ENCODE results near the gene SLC2A13. TPM values are rescaled to one million over a fixed set of nuclear protein-coding genes. Genes with fewer than 3 reads are reported as not detected.

SLC2A13 gene
- total and polyA plus RNA-seq, 10 of the 15 experiments (the other 5 are each of a cell fraction or from before 2014, with no cell fraction given) = 0.05 to 3.7 (median 0.25) TPM

GRCh38 chr12:40144023-40144422, 38.1 kb upstream of the SLC2A13 start:
- Histone ChIP-seq H3K79me2 (ENCODE audit: control insufficient read depth, insufficient read depth, low read length) (no peaks in the 10 kb centered on the region), H3K4me3 (no peak overlapping the region), H3K27ac (ENCODE audit: control insufficient read depth, insufficient read depth) (no peak overlapping the region), H4K20me1 (ENCODE audit: control insufficient read depth, insufficient read depth) (no peaks in the 10 kb centered on the region), H3K36me3 (ENCODE audit: control insufficient read depth in 2 of 2, insufficient read depth in 2 of 2, low read length in 1 of 2) (no peaks in the 10 kb centered on the region), H3K27me3 (replicated peaks in 1 of 2; ENCODE audit: control insufficient read depth in 2 of 2, insufficient read depth in 2 of 2, low read length in 1 of 2) (no peaks in the 10 kb centered on the region; a peak in 1 of 4 replicates), H3K4me2 (ENCODE audit: control insufficient read depth, insufficient read depth) (no peak overlapping the region), H3K9me3 (replicated peaks; ENCODE audit: control insufficient read depth, insufficient read depth, low read length) (no peaks in the 10 kb centered on the region), H2AFZ (ENCODE audit: control insufficient read depth, low read depth, low read length) (no peak overlapping the region), H3K4me1 (ENCODE audit: control insufficient read depth, insufficient read depth, low read length) (no peaks in the 10 kb centered on the region), H3K9ac (ENCODE audit: control insufficient read depth, insufficient read depth, low read length) (no peak overlapping the region)
- no peak for FAIRE-seq
- POLR2A ChIA-PET = no interaction called here
- DNase-seq (ENCODE audit: low read depth, low spot score) = no peak
- intact Hi-C loops (cut with micrococcal nuclease; ENCODE audit: unreplicated experiment) = no loop called here
- RAD21 ChIA-PET (ENCODE audit: unreplicated experiment) = interaction anchor here (0.6 kb wide), 1 partner anchor 461 kb away, joined by 3 read pairs; no protein-coding TSS in a partner anchor
- no peak for TF ChIP-seq IKZF1 (conservative IDR thresholded peaks at IDR 0.05)
- no peak for TF ChIP-seq POLR2A (IDR thresholded peaks at IDR 0.05; ENCODE audit: low read depth, low read length)
- TF ChIP-seq BACH1 (IDR thresholded peaks at IDR 0.05; ENCODE audit: borderline replicate concordance) = no peak
- no peak for TF ChIP-seq MYC (IDR thresholded peaks at IDR 0.05; ENCODE audit: insufficient read depth, insufficient read length, insufficient replicate concordance, low read length, severe bottlenecking)
- no peak for TF ChIP-seq TARDBP (IDR thresholded peaks at IDR 0.05; ENCODE audit: borderline replicate concordance)
- TF ChIP-seq, protein P1, sequence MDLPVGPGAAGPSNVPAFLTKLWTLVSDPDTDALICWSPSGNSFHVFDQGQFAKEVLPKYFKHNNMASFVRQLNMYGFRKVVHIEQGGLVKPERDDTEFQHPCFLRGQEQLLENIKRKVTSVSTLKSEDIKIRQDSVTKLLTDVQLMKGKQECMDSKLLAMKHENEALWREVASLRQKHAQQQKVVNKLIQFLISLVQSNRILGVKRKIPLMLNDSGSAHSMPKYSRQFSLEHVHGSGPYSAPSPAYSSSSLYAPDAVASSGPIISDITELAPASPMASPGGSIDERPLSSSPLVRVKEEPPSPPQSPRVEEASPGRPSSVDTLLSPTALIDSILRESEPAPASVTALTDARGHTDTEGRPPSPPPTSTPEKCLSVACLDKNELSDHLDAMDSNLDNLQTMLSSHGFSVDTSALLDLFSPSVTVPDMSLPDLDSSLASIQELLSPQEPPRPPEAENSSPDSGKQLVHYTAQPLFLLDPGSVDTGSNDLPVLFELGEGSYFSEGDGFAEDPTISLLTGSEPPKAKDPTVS (IDR thresholded peaks at IDR 0.05; ENCODE audit: low read depth, low read length) = no peak
- TF ChIP-seq SRF (IDR thresholded peaks at IDR 0.05; ENCODE audit: low read depth in 2 of 2, low read length in 2 of 2) = no peak
- TF ChIP-seq RB1 (IDR thresholded peaks at IDR 0.05; ENCODE audit: borderline replicate concordance) = no peak
- TF ChIP-seq CEBPB (IDR thresholded peaks at IDR 0.05; ENCODE audit: borderline replicate concordance in 1 of 2, low read depth in 2 of 2, low read length in 2 of 2) = no peak
- TF ChIP-seq SREBF1 (IDR thresholded peaks at IDR 0.05; ENCODE audit: low read length) = no peak
- no peak for TF ChIP-seq FOXM1 (IDR thresholded peaks at IDR 0.05; ENCODE audit: low read depth, low read length)
- no peak for TF ChIP-seq NFIC (IDR thresholded peaks at IDR 0.05; ENCODE audit: low read depth, low read length)
- TF ChIP-seq CREM (IDR thresholded peaks at IDR 0.05; ENCODE audit: low read depth) = no peak
- no peak for TF ChIP-seq CHD2 (IDR thresholded peaks at IDR 0.05; ENCODE audit: borderline replicate concordance, low read depth, low read length)
- no peak for TF ChIP-seq RUNX3 (IDR thresholded peaks at IDR 0.05; ENCODE audit: low read length)
- TF ChIP-seq E2F8 (IDR thresholded peaks at IDR 0.05; ENCODE audit: low read depth, partially characterized antibody) = no peak
- TF ChIP-seq, protein P2, sequence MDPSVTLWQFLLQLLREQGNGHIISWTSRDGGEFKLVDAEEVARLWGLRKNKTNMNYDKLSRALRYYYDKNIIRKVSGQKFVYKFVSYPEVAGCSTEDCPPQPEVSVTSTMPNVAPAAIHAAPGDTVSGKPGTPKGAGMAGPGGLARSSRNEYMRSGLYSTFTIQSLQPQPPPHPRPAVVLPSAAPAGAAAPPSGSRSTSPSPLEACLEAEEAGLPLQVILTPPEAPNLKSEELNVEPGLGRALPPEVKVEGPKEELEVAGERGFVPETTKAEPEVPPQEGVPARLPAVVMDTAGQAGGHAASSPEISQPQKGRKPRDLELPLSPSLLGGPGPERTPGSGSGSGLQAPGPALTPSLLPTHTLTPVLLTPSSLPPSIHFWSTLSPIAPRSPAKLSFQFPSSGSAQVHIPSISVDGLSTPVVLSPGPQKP (IDR thresholded peaks at IDR 0.05; ENCODE audit: low read depth, low read length) = no peak
- no peak for TF ChIP-seq TCF7 (IDR thresholded peaks at IDR 0.05; ENCODE audit: borderline replicate concordance)
- TF ChIP-seq GABPA (IDR thresholded peaks at IDR 0.05; ENCODE audit: low read depth) = no peak
- BruUV-seq (replicated peaks) = no TSS peak
- CTCF ChIA-PET = interaction anchor here (1.0 to 1.2 kb wide), 2 partner anchors 9 to 168 kb away, joined by 3 to 4 read pairs; no protein-coding TSS in a partner anchor
- peak; percentile 36; the same call in 1 of the 3 replicates for ATAC-seq
- WGBS (ENCODE audit: insufficient coverage, insufficient replicate concordance, low lambda C conversion rate, missing lambda C conversion rate) = 0% methylated on average over 1 of the region's 1 CpG
- in situ Hi-C loops (cut with MboI) = no loop called here
- SMC1A ChIA-PET (ENCODE audit: uncharacterized antibody, unreplicated experiment) = interaction anchor here (0.6 to 1.1 kb wide), 5 partner anchors 9 to 220 kb away, joined by 3 to 5 read pairs (median 3); no protein-coding TSS in a partner anchor

Data from GM12878 (cell line).